GM19438 (cell line): Measurements from ENCODE around the gene CCDC152.

Experiments
- ATAC-seq: cut with Tn5 transposase; IDR thresholded peaks from one replicate; pipeline ENCODE4 v1.9.1; 2021; ENCODE audit warnings: low read depth; ENCODE audit not compliant: unreplicated experiment

The CCDC152 gene

GRCh38 chr5:42779083-42779482 is 22.5 kb downstream of the CCDC152 start:
- no peak for ATAC-seq

- no peak for ATAC-seq
These were observed 25.0 kb downstream of the CCDC152 start for GRCh38 chr5:42781584-42781983.

- no peak for ATAC-seq
These were observed 27.5 kb downstream of the CCDC152 start for GRCh38 chr5:42784132-42784531.

GRCh38 chr5:42785756-42786155 is 29.1 kb downstream of the CCDC152 start:
- ATAC-seq, result no peak

GRCh38 chr5:42787073-42787472 is 30.5 kb downstream of the CCDC152 start:
- ATAC-seq, result no peak

- no peak for ATAC-seq
These were observed 31.2 kb downstream of the CCDC152 start for GRCh38 chr5:42787845-42788244.

GRCh38 chr5:42791151-42791550 is 34.5 kb downstream of the CCDC152 start:
- ATAC-seq, result no peak

GRCh38 chr5:42798284-42799240 is 41.9 kb downstream of the CCDC152 start:
- no peak for ATAC-seq

GRCh38 chr5:42799241-42799608 is 42.6 kb downstream of the CCDC152 start:
- ATAC-seq, result no peak

- ATAC-seq, result no peak
These were observed 43.1 kb downstream of the CCDC152 start for GRCh38 chr5:42799668-42800114.

GRCh38 chr5:42800748-42801330 is 44.2 kb downstream of the CCDC152 start:
- ATAC-seq, result no peak

- ATAC-seq, result no peak
These were observed 45.0 kb downstream of the CCDC152 start for GRCh38 chr5:42801516-42802166.

- ATAC-seq, result no peak
These were observed 48.2 kb downstream of the CCDC152 start for GRCh38 chr5:42804717-42805339.

GRCh38 chr5:42806004-42806700 is 49.5 kb downstream of the CCDC152 start:
- no peak for ATAC-seq

- no peak for ATAC-seq
These were observed 50.2 kb downstream of the CCDC152 start for GRCh38 chr5:42806701-42807262.

- ATAC-seq, result no peak
These were observed 51.3 kb downstream of the CCDC152 start for GRCh38 chr5:42807722-42808447.

GRCh38 chr5:42808888-42809611 is 52.4 kb downstream of the CCDC152 start:
- ATAC-seq, result no peak

- ATAC-seq, result no peak
These were observed 54.4 kb downstream of the CCDC152 start for GRCh38 chr5:42810834-42811590.
